Astrocyte (in vitro differentiated cells and primary cell): ENCODE measurements around the gene USO1.

Experiments used
- EZH2 ChIP-seq: IDR thresholded peaks from 2 replicates; pipeline ENCODE4 v1.6.1; 2012; ENCODE audit warnings: mild to moderate bottlenecking, low read length, inconsistent platforms; ENCODE audit not compliant: insufficient read depth
- TF ChIP-seq, protein P1 (sequence below): IDR thresholded peaks from 2 replicates; pipeline ENCODE4 v1.5.1; 2011; ENCODE audit warnings: low read depth, mild to moderate bottlenecking, inconsistent platforms, low read length, moderate library complexity; ENCODE audit not compliant: insufficient read depth

DNA sequence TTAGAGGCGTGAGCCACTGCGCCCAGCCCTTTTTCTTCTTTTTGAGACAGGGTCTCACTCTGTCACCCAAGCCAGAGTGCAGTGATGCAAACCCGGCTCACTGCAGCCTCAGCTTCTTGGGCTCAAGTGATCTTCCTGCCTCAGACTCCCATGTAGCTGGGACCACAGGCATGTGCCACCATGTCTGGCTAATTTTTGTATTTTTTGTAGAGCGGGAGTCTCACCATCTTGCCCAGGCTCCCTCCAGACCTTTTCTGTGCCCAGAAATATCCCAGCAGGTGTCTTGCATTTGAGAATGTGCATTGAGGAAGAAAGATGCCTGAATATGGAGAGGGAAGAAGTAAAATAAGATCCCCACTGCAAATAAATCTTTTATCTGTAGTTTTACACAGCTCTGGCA is 119.2 kb downstream of the USO1 start:
- TF ChIP-seq, protein P1, sequence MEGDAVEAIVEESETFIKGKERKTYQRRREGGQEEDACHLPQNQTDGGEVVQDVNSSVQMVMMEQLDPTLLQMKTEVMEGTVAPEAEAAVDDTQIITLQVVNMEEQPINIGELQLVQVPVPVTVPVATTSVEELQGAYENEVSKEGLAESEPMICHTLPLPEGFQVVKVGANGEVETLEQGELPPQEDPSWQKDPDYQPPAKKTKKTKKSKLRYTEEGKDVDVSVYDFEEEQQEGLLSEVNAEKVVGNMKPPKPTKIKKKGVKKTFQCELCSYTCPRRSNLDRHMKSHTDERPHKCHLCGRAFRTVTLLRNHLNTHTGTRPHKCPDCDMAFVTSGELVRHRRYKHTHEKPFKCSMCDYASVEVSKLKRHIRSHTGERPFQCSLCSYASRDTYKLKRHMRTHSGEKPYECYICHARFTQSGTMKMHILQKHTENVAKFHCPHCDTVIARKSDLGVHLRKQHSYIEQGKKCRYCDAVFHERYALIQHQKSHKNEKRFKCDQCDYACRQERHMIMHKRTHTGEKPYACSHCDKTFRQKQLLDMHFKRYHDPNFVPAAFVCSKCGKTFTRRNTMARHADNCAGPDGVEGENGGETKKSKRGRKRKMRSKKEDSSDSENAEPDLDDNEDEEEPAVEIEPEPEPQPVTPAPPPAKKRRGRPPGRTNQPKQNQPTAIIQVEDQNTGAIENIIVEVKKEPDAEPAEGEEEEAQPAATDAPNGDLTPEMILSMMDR, result no peak
- no peak for TF ChIP-seq EZH2
